GM19438 (cell line): Measurements from ENCODE around the gene C19orf85.

ENCODE experiments used
- ATAC-seq: cut with Tn5 transposase; IDR thresholded peaks from one replicate; pipeline ENCODE4 v1.9.1; 2021; ENCODE audit warnings: low read depth; ENCODE audit not compliant: unreplicated experiment

Gene C19orf85

GRCh38 chr19:55479451-55480230, 15.1 kb upstream of the C19orf85 start:
- no peak for ATAC-seq

- no peak for ATAC-seq
These were observed 14.5 kb upstream of the C19orf85 start for GRCh38 chr19:55479045-55479444.

GRCh38 chr19:55478364-55478763, 13.8 kb upstream of the C19orf85 start:
- ATAC-seq = no peak

GRCh38 chr19:55477905-55478304, 13.4 kb upstream of the C19orf85 start:
- no peak for ATAC-seq

- peak; percentile 83 for ATAC-seq
These were observed 11.7 kb upstream of the C19orf85 start, which contains the start of gene ZNF628 for GRCh38 chr19:55476100-55476775. ZNF628 (plus strand) TSS chr19:55476617; CDS start chr19:55479911, 3,294 bp downstream.

- ATAC-seq = no peak
These were observed 10.0 kb upstream of the C19orf85 start for GRCh38 chr19:55474269-55475265.

GRCh38 chr19:55473225-55474012, 8.9 kb upstream of the C19orf85 start:
- no peak for ATAC-seq

GRCh38 chr19:55472463-55472862, 7.9 kb upstream of the C19orf85 start:
- ATAC-seq = no peak

- no peak for ATAC-seq
These were observed 6.7 kb upstream of the C19orf85 start for GRCh38 chr19:55471266-55471665.

- ATAC-seq = no peak
These were observed 3.5 kb upstream of the C19orf85 start for GRCh38 chr19:55468054-55468393.

GRCh38 chr19:55467236-55468053, 2.9 kb upstream of the C19orf85 start:
- ATAC-seq = no peak

- ATAC-seq = no peak
These were observed 1.7 kb upstream of the C19orf85 start for GRCh38 chr19:55466241-55466614.

GRCh38 chr19:55465460-55466240, 1.1 kb upstream of the C19orf85 start:
- ATAC-seq = no peak

- ATAC-seq = no peak
These were observed 401 bp downstream of the C19orf85 start for GRCh38 chr19:55464039-55464661.

GRCh38 chr19:55463583-55464031, 944 bp downstream of the C19orf85 start:
- no peak for ATAC-seq

GRCh38 chr19:55462722-55463121, 1.8 kb downstream of the C19orf85 start:
- no peak for ATAC-seq

GRCh38 chr19:55461974-55462626, 2.5 kb downstream of the C19orf85 start:
- ATAC-seq = no peak
